GM12865 (cell line): ENCODE measurements around the gene NTRK1.
A peak's percentile ranks its signal among the peaks of the same experiment; 100 is the strongest.

Source experiments
- DNase-seq: peaks from one replicate; pipeline ENCODE4 v3.0.0; 2010; ENCODE audit warnings: low read depth
- H3K4me3 ChIP-seq: 2 replicates; pipeline ENCODE4 v1.5.1; 2011; ENCODE audit warnings: mild to moderate bottlenecking, low read depth, low read length, control low read depth
- CTCF ChIP-seq: IDR thresholded peaks from 2 replicates; pipeline ENCODE4 v1.5.1; 2011; ENCODE audit warnings: low read length, control low read depth, low read depth, inconsistent platforms; ENCODE audit not compliant: insufficient read depth; ENCODE audit errors: missing control alignments

NTRK1 gene

GRCh38 chr1:156860628-156861423, at the start of gene NTRK1:
TSS of gene NTRK1 (plus strand) at chr1:156860865. CDS start at chr1:156860935, 70 bp downstream.
- no peak for TF ChIP-seq CTCF
- H3K4me3 ChIP-seq = peak within 1 kb of the TSS; percentile 52
- peak; percentile 48 for DNase-seq

DNA sequence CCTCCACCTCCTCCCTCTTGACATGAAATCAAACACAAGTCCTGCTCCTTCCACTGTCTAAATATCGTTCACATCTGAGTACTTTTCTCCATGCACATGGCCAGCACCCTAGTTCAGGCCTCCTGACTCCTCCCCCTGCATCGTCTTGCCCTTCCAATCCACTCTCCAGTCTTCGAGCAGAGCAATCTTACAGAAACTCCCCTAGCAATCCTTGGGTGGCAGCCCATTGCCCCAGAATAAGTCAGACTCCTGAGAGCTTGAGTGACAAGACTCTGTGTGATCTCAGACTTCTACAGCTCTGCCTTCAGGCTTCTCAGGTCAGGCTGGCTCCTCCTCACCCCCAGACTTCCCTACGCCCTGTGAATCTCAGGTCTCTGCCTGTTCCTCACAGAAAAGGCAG, 49.5 kb upstream of the NTRK1 start:
- DNase-seq = no peak
- H3K4me3 ChIP-seq = no peak overlapping the region

GRCh38 chr1:156812293-156812990, 48.2 kb upstream of the NTRK1 start:
- TF ChIP-seq CTCF = no peak
- no peak overlapping the region for H3K4me3 ChIP-seq
- DNase-seq = no peak

More for the DNA sequence above, 49.5 kb upstream of the NTRK1 start:
- TF ChIP-seq CTCF = no peak

DNA sequence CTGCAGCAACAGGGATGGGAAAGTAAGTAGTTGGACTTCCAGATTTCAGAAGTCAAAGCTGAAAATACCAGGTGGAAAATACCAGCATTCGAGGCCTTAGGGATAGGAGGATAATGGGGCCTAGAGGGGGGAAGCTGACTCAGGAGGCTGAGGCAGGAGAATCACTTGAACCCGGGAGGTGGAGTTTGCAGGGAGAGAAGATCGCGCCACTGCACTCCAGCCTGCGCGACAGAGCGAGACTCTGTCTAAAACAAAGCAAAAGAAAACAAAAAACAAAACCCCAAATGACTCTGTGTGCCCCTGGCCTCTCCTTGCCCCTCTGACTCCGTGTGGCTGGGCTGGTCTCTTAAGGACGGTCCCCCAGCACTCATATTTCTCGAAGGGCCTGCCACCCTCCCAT, 47.4 kb upstream of the NTRK1 start:
- TF ChIP-seq CTCF = no peak
- no peak for DNase-seq
- peak overlapping the region; percentile 55 for H3K4me3 ChIP-seq

GRCh38 chr1:156813750-156814570, 46.7 kb upstream of the NTRK1 start:
- peak; percentile 61 for DNase-seq
- peak overlapping the region; percentile 55 for H3K4me3 ChIP-seq
- peak; percentile 61 for TF ChIP-seq CTCF

DNA sequence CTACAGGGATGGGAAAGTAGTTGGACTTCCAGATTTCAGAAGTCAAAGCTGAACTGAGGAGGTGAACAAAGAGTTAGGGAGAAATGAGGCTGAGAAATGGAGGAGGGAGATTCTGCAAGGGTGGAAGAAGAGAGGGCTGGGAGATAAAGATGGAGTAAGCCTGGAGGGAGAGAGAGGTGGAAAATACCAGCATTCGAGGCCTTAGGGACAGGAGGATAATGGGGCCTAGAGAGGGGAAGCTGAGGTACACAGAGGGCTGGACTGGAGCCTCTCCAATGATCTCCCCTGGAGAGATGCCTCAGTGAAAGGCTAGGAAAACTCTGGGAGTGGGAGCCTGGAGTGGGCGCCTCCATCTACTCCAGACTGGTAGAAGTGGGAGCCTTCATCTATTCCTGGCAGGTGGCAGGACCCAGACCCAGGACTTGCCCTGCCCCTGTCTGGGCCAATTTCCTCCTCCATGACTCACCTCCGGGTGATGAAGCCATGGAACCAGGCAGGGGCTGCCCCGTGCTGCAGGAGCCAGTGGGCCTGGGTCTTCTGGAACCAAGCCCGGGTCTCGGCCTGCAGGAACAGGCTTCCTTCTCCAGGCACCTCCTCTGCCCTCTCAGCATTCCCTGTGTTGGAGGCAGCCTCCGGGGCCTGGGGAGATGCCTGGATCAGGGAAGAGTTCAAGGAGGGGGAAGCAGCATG, 45.9 kb upstream of the NTRK1 start:
- TF ChIP-seq CTCF = no peak
- H3K4me3 ChIP-seq = no peak overlapping the region
- no peak for DNase-seq
